Panc1 (cell line): ENCODE results near the gene KCND1.

Source experiments
- POLR2AphosphoS5 ChIP-seq: IDR thresholded peaks from 2 replicates; pipeline ENCODE4 v1.6.1; 2012; ENCODE audit warnings: mild to moderate bottlenecking, low read depth, low read length, moderate library complexity
- SIN3A ChIP-seq: IDR thresholded peaks from 2 replicates; pipeline ENCODE4 v1.6.1; 2012; ENCODE audit warnings: low read depth, mild to moderate bottlenecking, low read length, moderate library complexity, borderline replicate concordance; ENCODE audit not compliant: insufficient read depth
- TF ChIP-seq, protein P1 (sequence below): fragments of 450-650 bp; IDR thresholded peaks from 2 replicates; pipeline ENCODE4 v1.5.1; 2017; ENCODE audit warnings: mild to moderate bottlenecking
- TF ChIP-seq, protein P2 (sequence below), 2 experiments: IDR thresholded peaks; 2 replicates each; pipeline ENCODE4 v1.6.1; 2011 to 2012; ENCODE audit warnings: low read depth in 2 of 2, control low read depth in 1 of 2, low read length in 1 of 2, mild to moderate bottlenecking in 1 of 2, moderate library complexity in 1 of 2; ENCODE audit not compliant: insufficient read depth in 1 of 2

DNA sequence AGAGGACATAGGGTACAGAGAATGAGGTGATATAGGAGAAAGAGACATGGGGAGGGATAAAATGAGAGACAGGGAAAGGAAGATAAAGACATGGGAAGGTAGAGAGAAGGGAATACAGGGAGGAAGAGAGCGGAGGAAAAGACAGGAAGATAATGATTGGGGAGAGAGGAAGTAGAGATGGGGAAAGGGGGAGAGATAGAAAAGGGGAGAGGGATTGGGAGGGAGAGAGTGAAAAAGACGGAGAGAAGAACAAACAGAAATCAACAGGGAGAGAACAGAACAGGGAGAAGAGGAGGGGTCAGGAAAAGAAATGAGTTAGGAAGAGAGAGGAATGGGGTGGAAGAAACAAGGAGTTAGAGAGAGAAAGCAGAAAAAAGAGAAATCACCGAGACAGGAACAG is 25.8 kb upstream of the KCND1 start:
- TF ChIP-seq, protein P1, sequence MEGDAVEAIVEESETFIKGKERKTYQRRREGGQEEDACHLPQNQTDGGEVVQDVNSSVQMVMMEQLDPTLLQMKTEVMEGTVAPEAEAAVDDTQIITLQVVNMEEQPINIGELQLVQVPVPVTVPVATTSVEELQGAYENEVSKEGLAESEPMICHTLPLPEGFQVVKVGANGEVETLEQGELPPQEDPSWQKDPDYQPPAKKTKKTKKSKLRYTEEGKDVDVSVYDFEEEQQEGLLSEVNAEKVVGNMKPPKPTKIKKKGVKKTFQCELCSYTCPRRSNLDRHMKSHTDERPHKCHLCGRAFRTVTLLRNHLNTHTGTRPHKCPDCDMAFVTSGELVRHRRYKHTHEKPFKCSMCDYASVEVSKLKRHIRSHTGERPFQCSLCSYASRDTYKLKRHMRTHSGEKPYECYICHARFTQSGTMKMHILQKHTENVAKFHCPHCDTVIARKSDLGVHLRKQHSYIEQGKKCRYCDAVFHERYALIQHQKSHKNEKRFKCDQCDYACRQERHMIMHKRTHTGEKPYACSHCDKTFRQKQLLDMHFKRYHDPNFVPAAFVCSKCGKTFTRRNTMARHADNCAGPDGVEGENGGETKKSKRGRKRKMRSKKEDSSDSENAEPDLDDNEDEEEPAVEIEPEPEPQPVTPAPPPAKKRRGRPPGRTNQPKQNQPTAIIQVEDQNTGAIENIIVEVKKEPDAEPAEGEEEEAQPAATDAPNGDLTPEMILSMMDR = no peak
- TF ChIP-seq, protein P2, sequence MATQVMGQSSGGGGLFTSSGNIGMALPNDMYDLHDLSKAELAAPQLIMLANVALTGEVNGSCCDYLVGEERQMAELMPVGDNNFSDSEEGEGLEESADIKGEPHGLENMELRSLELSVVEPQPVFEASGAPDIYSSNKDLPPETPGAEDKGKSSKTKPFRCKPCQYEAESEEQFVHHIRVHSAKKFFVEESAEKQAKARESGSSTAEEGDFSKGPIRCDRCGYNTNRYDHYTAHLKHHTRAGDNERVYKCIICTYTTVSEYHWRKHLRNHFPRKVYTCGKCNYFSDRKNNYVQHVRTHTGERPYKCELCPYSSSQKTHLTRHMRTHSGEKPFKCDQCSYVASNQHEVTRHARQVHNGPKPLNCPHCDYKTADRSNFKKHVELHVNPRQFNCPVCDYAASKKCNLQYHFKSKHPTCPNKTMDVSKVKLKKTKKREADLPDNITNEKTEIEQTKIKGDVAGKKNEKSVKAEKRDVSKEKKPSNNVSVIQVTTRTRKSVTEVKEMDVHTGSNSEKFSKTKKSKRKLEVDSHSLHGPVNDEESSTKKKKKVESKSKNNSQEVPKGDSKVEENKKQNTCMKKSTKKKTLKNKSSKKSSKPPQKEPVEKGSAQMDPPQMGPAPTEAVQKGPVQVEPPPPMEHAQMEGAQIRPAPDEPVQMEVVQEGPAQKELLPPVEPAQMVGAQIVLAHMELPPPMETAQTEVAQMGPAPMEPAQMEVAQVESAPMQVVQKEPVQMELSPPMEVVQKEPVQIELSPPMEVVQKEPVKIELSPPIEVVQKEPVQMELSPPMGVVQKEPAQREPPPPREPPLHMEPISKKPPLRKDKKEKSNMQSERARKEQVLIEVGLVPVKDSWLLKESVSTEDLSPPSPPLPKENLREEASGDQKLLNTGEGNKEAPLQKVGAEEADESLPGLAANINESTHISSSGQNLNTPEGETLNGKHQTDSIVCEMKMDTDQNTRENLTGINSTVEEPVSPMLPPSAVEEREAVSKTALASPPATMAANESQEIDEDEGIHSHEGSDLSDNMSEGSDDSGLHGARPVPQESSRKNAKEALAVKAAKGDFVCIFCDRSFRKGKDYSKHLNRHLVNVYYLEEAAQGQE (IDR thresholded peaks at IDR 0.05; ENCODE audit: insufficient read depth in 1 of 2, low read depth in 2 of 2, low read length in 1 of 2) = no peak
- TF ChIP-seq POLR2AphosphoS5 (no peak), SIN3A (no peak)
